GM21360 (cell line): ENCODE data around the gene PPFIA3.
"Not testable (repeated sequence)": the region's sequence is repeated elsewhere in the genome, so short reads cannot be mapped to it uniquely, and the experiment has no call there.

Experiments used
- ATAC-seq: cut with Tn5 transposase; IDR thresholded peaks from one replicate; pipeline ENCODE4 v1.9.1; 2021; ENCODE audit warnings: mild to moderate bottlenecking, moderate library complexity; ENCODE audit not compliant: unreplicated experiment

Gene PPFIA3

GRCh38 chr19:49119411-49120324 lies at the start of gene PPFIA3:
PPFIA3 (plus strand) TSS chr19:49119544; CDS start chr19:49127874, 8,330 bp downstream.
- ATAC-seq = no peak

- ATAC-seq = no peak
These were observed 48.9 kb upstream of the PPFIA3 start for GRCh38 chr19:49070416-49070815.

- no peak for ATAC-seq
These were observed 47.3 kb upstream of the PPFIA3 start for GRCh38 chr19:49071860-49072547.

GRCh38 chr19:49073514-49074378 lies 45.6 kb upstream of the PPFIA3 start:
- no peak for ATAC-seq

- not testable (repeated sequence) for ATAC-seq
These were observed 44.5 kb upstream of the PPFIA3 start for GRCh38 chr19:49074869-49075268.

GRCh38 chr19:49080392-49080791 lies 39.0 kb upstream of the PPFIA3 start:
- no peak for ATAC-seq

- ATAC-seq = no peak
These were observed 38.1 kb upstream of the PPFIA3 start for GRCh38 chr19:49081273-49081672.

GRCh38 chr19:49084206-49085019 lies 34.9 kb upstream of the PPFIA3 start:
- ATAC-seq = no peak

- ATAC-seq = peak; percentile 85
These were observed 34.1 kb upstream of the PPFIA3 start, which contains the start of gene SNRNP70 for GRCh38 chr19:49085020-49085867. SNRNP70 (plus strand) TSS chr19:49085451; CDS start chr19:49086415, 964 bp downstream.

- ATAC-seq = no peak
These were observed 33.5 kb upstream of the PPFIA3 start for GRCh38 chr19:49085868-49086232.

- no peak for ATAC-seq
These were observed 33.0 kb upstream of the PPFIA3 start for GRCh38 chr19:49086296-49086695.

- ATAC-seq = no peak
These were observed 27.8 kb upstream of the PPFIA3 start for GRCh38 chr19:49091391-49092038.

GRCh38 chr19:49092686-49093085 lies 26.7 kb upstream of the PPFIA3 start:
- ATAC-seq = no peak

GRCh38 chr19:49094505-49095482 lies 24.6 kb upstream of the PPFIA3 start:
- ATAC-seq = no peak

GRCh38 chr19:49097453-49098288 lies 21.7 kb upstream of the PPFIA3 start:
- ATAC-seq = no peak

- no peak for ATAC-seq
These were observed 20.5 kb upstream of the PPFIA3 start for GRCh38 chr19:49098795-49099194.

GRCh38 chr19:49101160-49101559 lies 18.2 kb upstream of the PPFIA3 start:
- ATAC-seq = no peak
